Fibroblast of skin of left biceps (primary cell): ENCODE measurements around the gene HP.
A peak's percentile ranks its signal among the peaks of the same experiment; 100 is the strongest.

Experiments
- DNase-seq, 2 experiments: peaks; one replicate each; pipeline ENCODE4 v3.0.0-alpha.2; 2013; ENCODE audit warnings: low read depth in 2 of 2

HP gene

DNA sequence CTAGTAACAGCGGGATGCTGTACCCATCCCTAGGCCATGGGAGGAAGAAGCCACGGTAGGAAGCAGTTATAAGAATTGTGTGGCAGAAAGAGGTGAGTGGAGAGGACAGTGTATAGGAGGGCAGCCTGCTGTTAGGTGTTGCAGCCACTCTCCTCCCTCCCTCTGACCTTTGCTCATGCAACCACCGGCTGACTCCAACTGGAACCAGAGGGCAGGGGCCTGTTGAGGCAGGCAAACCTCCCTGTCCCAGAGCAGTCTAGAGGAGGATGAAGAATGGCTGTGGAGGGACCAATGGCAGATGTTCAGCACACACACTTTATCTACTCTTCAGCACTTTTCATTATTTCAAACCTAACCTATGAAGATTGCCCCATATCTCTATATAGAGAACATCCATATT, 36.9 kb downstream of the HP start:
- DNase-seq: no peak

DNA sequence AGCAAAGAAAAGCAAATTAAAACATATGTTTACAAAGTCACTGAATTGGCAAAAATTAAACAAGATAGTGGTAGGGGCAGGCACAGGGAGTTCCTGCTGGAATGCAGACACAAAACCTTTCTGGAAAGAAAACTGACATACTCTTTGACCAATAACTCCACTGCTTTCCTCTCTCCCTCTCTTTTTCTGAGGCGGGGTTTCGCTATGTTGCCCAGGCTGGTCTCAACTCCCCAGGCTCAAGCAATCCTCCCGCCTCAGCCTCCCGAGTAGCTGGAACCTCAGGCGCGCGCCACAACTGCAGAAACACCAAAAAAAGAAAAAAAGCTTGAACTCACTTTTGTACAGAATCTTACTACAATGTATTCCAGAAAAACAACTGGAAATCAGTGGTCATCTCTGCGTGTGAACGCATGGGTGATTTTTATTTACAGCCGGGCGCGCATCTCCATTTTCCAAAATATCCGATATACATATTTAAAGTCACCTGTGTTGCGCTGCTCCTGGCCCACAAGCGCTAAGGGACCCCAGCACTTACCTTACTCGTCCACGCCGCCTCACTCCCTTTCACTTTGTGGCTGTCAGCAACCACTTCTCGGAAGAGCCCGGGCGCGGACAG, 38.6 kb downstream of the HP start:
- DNase-seq: peak; percentile 15 to 17

DNA sequence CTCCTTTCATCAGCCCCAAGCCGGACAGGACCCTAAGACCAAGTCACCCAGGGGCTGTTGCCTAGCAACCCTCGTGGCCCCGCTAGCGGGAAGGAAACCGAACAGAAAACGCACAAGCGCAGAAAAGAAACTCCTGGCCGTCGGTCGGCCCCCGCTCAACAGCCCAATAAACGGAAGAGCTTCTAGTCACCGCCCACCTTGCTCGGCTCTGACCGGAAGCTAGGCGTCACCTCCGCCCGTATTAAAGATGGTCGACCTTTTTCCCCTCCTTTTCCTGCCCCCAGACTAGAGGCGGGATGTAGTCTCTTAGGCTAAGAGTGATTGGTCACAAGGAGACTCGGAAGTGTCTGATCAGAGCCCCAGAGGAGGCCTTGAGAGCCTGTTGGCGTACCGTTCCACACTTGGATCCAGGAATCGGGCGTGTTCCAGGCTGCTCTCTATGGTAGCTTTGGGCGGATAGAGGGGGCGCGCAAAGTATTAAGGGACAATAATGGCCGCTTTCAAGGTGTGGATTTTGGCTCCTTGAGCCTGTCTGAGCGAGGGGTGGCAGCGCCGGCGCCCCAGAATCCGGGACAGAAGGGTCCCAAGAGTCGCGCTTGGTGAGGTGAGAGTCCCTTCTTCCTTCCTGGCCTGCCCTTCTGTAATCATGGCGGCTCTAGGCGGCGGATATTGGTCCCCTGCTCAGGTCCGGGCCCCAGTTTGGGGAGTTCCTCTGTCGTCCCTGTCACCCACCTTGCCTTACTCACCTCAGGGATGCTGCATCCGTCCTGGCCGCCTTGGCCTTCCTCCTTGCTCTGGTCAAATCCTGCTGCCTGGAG, 39.4 kb downstream of the HP start, which contains the start of the genes DHX38 and TXNL4B:
Gene DHX38 (plus strand): TSS at position 400 of the 818 bp plus-strand sequence. CDS start 2,311 bp downstream, outside the sequence.
Gene TXNL4B (minus strand): TSS at position 173 of the 818 bp plus-strand sequence. CDS start 2,871 bp downstream, outside the sequence.
- DNase-seq: peak; percentile 97 to 98

DNA sequence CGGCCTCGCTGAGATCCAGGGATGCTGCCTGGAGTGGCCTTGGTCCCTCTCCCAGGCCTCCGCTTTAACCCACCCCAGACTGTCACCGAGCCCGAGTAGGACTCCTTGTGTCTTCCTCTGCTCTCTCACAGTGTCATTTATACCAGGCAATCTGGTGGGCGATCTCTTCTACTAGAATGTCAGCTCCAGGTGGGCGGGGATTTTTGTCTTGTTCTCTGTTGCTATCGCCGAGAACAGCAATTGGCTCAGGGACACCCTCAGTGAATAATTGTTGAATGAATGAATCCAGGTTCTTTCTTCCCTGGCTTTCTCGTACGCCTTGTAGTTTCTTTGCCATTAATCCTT, 39.9 kb downstream of the HP start:
- no peak for DNase-seq

DNA sequence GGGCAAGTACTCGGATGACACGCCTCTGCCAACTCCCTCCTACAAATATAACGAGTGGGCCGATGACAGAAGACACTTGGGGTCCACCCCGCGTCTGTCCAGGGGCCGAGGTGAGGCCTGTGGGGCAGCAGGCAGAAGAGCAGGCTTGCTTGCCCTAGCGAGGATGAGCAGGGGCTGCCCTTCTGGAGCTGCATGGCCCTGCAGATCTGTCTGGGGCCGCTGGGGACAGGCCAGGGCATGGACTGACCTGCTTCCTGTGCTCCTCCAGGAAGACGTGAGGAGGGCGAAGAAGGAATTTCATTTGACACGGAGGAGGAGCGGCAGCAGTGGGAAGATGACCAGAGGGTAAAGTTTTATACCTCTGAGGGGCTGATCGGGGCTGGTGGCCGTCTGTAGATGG, 44.6 kb downstream of the HP start:
- DNase-seq: no peak

DNA sequence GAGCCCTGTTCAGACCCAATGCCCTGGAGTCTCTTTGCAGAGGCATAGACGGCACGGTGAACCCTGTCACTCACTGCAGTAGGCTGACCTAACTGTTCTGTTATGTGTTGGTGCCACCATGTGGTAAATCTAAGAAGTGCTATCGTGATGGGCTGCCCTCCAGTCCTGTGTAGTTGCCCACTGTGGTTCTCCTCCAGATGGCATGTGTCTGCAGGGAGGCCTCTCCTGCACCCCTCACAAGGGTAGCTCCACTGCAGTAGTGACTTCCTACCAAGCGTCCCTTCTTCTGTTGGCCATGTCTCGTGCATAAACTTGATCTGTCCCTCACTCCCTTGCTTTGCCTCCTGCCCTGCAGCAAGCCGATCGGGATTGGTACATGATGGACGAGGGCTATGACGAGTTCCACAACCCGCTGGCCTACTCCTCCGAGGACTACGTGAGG, 45.1 kb downstream of the HP start:
- peak; percentile 1 to 4 for DNase-seq

DNA sequence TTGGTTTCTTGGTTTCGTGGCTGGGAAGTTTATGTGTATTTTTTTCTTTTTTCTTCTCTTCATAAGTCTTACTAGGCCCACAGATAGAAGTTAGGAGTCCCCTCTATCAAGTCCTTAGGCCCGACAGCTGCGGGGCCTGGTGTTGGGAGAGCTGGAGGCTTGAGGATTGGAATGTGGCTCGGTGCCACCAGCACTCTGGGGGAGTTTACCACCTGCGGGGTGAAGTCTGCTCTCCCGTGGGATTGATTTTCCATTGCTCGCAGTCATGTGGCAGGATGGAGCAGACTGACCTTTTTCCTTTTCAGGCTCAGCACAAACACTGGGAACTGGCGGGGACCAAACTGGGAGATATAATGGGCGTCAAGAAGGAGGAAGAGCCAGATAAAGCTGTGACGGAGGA, 46.9 kb downstream of the HP start:
- no peak for DNase-seq

DNA sequence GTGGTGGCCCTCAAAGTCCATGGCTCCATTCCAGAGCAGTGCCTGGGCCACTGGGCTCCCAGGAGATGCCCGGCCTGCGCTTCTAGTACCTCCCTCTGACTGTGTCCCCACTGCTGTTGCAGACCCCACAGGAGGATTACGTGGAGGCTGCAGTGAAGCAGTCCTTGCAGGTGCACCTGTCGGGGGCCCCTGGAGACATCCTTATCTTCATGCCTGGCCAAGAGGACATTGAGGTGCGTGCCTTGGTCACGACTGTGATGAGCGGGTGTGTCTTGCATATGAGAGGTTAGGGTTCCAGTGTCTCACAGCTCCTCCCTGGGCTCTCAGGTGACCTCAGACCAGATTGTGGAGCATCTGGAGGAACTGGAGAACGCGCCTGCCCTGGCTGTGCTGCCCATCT, 50.6 kb downstream of the HP start:
- no peak for DNase-seq

DNA sequence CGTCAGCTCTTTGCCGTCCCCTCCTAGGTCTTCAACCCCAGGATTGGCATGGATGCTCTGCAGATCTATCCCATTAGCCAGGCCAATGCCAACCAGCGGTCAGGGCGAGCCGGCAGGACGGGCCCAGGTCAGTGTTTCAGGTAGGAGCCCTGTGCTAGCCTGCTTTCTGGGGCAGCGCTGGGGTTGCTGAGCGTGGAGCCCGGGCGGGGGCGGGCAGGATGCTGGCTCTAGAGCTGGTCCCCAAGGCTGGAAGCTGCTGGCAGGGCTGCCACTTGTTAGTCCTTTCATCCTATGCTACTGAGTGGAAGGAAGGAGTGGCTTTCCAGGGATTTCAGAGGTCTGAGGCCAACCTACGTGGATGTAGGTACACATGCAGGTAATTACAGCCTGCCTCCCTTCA, 51.7 kb downstream of the HP start:
- no peak for DNase-seq

DNA sequence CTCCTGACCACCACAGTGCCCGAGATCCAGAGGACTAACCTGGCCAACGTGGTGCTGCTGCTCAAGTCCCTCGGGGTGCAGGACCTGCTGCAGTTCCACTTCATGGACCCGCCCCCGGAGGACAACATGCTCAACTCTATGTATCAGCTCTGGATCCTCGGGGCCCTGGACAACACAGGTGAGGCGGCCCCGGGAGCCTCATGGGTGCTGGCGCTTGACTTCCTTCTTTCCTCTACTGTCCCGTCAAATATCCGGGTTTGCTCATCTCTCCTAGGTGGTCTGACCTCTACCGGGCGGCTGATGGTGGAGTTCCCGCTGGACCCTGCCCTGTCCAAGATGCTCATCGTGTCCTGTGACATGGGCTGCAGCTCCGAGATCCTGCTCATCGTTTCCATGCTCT, 53.1 kb downstream of the HP start:
- DNase-seq: no peak

DNA sequence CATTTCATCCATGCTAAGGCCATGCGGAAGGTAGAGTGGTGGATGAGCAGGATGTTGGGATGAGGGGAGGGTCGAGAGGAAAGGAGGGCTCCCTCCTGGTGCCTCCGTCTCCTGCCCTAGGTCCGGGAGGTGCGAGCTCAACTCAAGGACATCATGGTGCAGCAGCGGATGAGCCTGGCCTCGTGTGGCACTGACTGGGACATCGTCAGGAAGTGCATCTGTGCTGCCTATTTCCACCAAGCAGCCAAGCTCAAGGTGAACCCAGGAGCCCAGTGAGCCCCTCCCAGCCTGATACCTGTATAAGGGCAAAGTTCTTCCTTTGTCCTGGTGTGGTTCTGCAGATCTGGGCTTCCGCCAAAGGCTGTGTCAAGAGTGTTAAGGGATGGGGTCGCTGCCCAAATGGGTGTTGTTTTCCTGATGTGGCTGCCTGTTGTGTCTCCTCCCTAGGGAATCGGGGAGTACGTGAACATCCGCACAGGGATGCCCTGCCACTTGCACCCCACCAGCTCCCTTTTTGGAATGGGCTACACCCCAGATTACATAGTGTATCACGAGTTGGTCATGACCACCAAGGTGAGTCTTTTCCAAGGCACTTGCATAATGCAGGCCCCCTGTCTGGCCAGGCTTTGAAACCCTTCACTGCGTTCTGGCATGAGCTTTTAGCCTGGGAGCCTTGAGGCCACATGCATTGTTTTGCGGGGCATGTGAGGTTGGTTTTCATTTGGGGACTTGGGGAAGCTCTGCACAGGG, 54.2 kb downstream of the HP start:
- no peak for DNase-seq

DNA sequence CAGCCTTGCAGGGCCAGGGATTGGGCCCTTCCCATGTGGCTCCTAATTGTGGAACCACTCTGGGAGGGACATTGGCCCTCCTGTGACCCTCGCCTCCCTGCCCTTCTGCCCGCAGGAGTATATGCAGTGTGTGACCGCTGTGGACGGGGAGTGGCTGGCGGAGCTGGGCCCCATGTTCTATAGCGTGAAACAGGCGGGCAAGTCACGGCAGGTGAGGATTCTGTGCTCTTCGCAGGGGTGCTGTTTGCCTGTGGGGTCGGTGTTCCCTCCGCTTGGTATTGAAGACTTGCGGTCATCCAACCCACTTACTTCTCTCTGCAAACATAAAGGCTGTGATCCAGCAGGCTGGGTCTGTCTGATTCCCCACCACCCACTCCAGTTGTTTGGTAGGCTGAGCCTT, 55.0 kb downstream of the HP start:
- no peak for DNase-seq

DNA sequence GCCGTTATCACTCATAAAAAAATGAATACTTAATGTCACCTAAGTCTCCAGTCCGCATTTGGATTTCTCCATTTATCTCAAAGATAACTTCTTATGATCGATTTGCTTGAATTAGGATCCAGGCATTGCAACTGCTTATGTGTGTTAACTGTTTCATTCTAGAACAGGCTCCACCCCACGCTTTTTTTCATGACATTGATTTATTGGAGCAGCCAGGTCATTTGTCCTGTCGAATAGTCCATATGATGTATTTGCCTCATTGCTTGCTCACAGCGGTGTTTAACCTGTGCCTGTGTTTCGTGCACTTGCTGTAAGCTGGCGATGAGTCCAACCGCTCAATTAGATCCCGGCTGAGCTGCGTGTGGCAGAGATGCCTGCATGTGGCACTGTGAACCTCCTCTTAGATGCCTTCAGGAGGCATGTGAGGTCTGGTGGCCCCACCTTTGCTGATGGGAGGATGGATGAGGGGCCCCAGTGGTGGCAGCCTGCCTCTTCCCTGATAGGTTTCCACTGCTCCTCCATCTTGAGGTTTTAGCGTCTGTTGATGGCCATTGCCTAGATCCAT, 55.7 kb downstream of the HP start:
- no peak for DNase-seq
